Ectodermal cell (in vitro differentiated cells): ENCODE measurements around the gene FHOD3.

Experiments
- H3K27ac ChIP-seq: 2 replicates; pipeline ENCODE4 v1.7.0; 2013; ENCODE audit warnings: mild to moderate bottlenecking, low read depth, low read length; ENCODE audit not compliant: insufficient read depth, poor library complexity, severe bottlenecking
- H3K27me3 ChIP-seq: 2 replicates; pipeline ENCODE4 v1.7.0; 2013; ENCODE audit warnings: mild to moderate bottlenecking, low read length; ENCODE audit not compliant: insufficient read depth, control insufficient read depth, poor library complexity, severe bottlenecking
- H3K36me3 ChIP-seq: one replicate; pipeline ENCODE4 v1.7.0; 2013; ENCODE audit warnings: low read length; ENCODE audit not compliant: control insufficient read depth, insufficient read depth
- H3K4me1 ChIP-seq: one replicate; pipeline ENCODE4 v1.7.0; 2013; ENCODE audit warnings: low read length; ENCODE audit not compliant: control insufficient read depth, insufficient read depth
- H3K4me3 ChIP-seq: 2 replicates; pipeline ENCODE4 v1.7.0; 2013; ENCODE audit warnings: low read depth, low read length, control low read depth; ENCODE audit not compliant: insufficient read depth
- H3K9me3 ChIP-seq: 2 replicates; pipeline ENCODE4 v1.7.0; 2013; ENCODE audit warnings: mild to moderate bottlenecking, low read length, moderate library complexity; ENCODE audit not compliant: control insufficient read depth
- WGBS, 2 experiments: methylation state at CpG; one replicate each; pipeline ENCODE4 v1.1.7; 2013; ENCODE audit warnings: missing lambda C conversion rate in 2 of 2; 5-methylcytosine and 5-hydroxymethylcytosine counted together

The FHOD3 gene

GRCh38 chr18:36636237-36636817 lies 338.8 kb downstream of the FHOD3 start:
- Histone ChIP-seq H3K36me3 (no peaks in the 10 kb centered on the region), H3K9me3 (no peaks in the 10 kb centered on the region), H3K27me3 (no peaks in the 10 kb centered on the region), H3K4me1 (peaks cover 15% of the 10 kb centered on the region), H3K4me3 (no peak overlapping the region), H3K27ac (no peak overlapping the region)
- 97 to 98% methylated on average over 2 of the region's 2 CpGs for WGBS, 2 experiments

GRCh38 chr18:36638224-36638623 lies 340.7 kb downstream of the FHOD3 start:
- 94 to 95% methylated on average over 4 of the region's 4 CpGs for WGBS, 2 experiments
- no peak overlapping the region for H3K27ac ChIP-seq

GRCh38 chr18:36640021-36640952 lies 342.8 kb downstream of the FHOD3 start:
- H3K4me3 ChIP-seq, result no peak overlapping the region
- no peaks in the 10 kb centered on the region for H3K27me3 ChIP-seq
- WGBS, 2 experiments, result 72 to 73% methylated on average over 8 of the region's 8 CpGs
- H3K9me3 ChIP-seq, result no peaks in the 10 kb centered on the region
- H3K27ac ChIP-seq, result no peak overlapping the region
- no peaks in the 10 kb centered on the region for H3K36me3 ChIP-seq
- H3K4me1 ChIP-seq, result peaks cover 8% of the 10 kb centered on the region

More at GRCh38 chr18:36638224-36638623, 340.7 kb downstream of the FHOD3 start:
- Histone ChIP-seq H3K4me3 (no peak overlapping the region), H3K9me3 (no peaks in the 10 kb centered on the region), H3K4me1 (peaks cover 16% of the 10 kb centered on the region), H3K36me3 (no peaks in the 10 kb centered on the region), H3K27me3 (no peaks in the 10 kb centered on the region)

- H3K4me3 ChIP-seq, result no peak overlapping the region
- WGBS, 2 experiments, result 72 to 78% methylated on average over 3 of the region's 3 CpGs
These were observed 345.5 kb downstream of the FHOD3 start for GRCh38 chr18:36643061-36643460.

GRCh38 chr18:36648803-36649202 lies 351.3 kb downstream of the FHOD3 start:
- no peaks in the 10 kb centered on the region for H3K9me3 ChIP-seq
- no peak overlapping the region for H3K27ac ChIP-seq
- no peaks in the 10 kb centered on the region for H3K27me3 ChIP-seq
- 94% methylated on average over 3 of the region's 3 CpGs for WGBS, 2 experiments
- H3K36me3 ChIP-seq, result no peaks in the 10 kb centered on the region
- H3K4me3 ChIP-seq, result no peak overlapping the region
- H3K4me1 ChIP-seq, result peaks cover 13% of the 10 kb centered on the region

More at GRCh38 chr18:36643061-36643460, 345.5 kb downstream of the FHOD3 start:
- Histone ChIP-seq H3K36me3 (no peaks in the 10 kb centered on the region), H3K9me3 (no peaks in the 10 kb centered on the region), H3K27me3 (no peaks in the 10 kb centered on the region), H3K4me1 (peaks cover 4% of the 10 kb centered on the region), H3K27ac (no peak overlapping the region)

- H3K36me3 ChIP-seq, result no peaks in the 10 kb centered on the region
- H3K27me3 ChIP-seq, result no peaks in the 10 kb centered on the region
- no peaks in the 10 kb centered on the region for H3K9me3 ChIP-seq
- peaks cover 13% of the 10 kb centered on the region for H3K4me1 ChIP-seq
- H3K27ac ChIP-seq, result no peak overlapping the region
- no peak overlapping the region for H3K4me3 ChIP-seq
- 94% methylated on average over 2 to 3 of the region's 3 CpGs for WGBS, 2 experiments
These were observed 351.7 kb downstream of the FHOD3 start for GRCh38 chr18:36649205-36649604.

GRCh38 chr18:36650266-36650665 lies 352.8 kb downstream of the FHOD3 start:
- Histone ChIP-seq H3K4me3 (no peak overlapping the region), H3K9me3 (no peaks in the 10 kb centered on the region), H3K27ac (no peak overlapping the region), H3K36me3 (no peaks in the 10 kb centered on the region), H3K4me1 (peaks cover 13% of the 10 kb centered on the region), H3K27me3 (no peaks in the 10 kb centered on the region)
- 49 to 65% methylated on average over 3 of the region's 3 CpGs for WGBS, 2 experiments

- no peak overlapping the region for H3K4me3 ChIP-seq
- no peaks in the 10 kb centered on the region for H3K27me3 ChIP-seq
- H3K9me3 ChIP-seq, result no peaks in the 10 kb centered on the region
- 79 to 88% methylated on average over 6 of the region's 6 CpGs for WGBS, 2 experiments
- no peak overlapping the region for H3K27ac ChIP-seq
- H3K4me1 ChIP-seq, result peaks cover 13% of the 10 kb centered on the region
- H3K36me3 ChIP-seq, result no peaks in the 10 kb centered on the region
These were observed 353.4 kb downstream of the FHOD3 start for GRCh38 chr18:36650906-36651305.

GRCh38 chr18:36652503-36652902 lies 355.0 kb downstream of the FHOD3 start:
- no peak overlapping the region for H3K4me3 ChIP-seq
- H3K9me3 ChIP-seq, result no peaks in the 10 kb centered on the region
- WGBS, 2 experiments, result 93 to 94% methylated on average over 10 of the region's 10 CpGs
- no peak overlapping the region for H3K27ac ChIP-seq
- H3K4me1 ChIP-seq, result peaks cover 13% of the 10 kb centered on the region
- H3K36me3 ChIP-seq, result no peaks in the 10 kb centered on the region
- H3K27me3 ChIP-seq, result no peaks in the 10 kb centered on the region

- Histone ChIP-seq H3K27ac (no peak overlapping the region), H3K4me1 (peaks cover 13% of the 10 kb centered on the region), H3K4me3 (no peak overlapping the region), H3K9me3 (no peaks in the 10 kb centered on the region), H3K36me3 (no peaks in the 10 kb centered on the region), H3K27me3 (no peaks in the 10 kb centered on the region)
- 76 to 78% methylated on average over 5 to 8 of the region's 8 CpGs for WGBS, 2 experiments
These were observed 355.8 kb downstream of the FHOD3 start for GRCh38 chr18:36653141-36653869.
